Right ventricle myocardium inferior (tissue), 1 donor: ENCODE data around the gene BCAS1. TPM values are rescaled to one million over a fixed set of nuclear protein-coding genes. Genes with fewer than 3 reads are reported as not detected.

Source experiments
- ATAC-seq: fragments of 200-7000 bp; cut with Tn5 transposase; one replicate; pipeline ENCODE4 v1.9.1; 2020; ENCODE audit warnings: mild to moderate bottlenecking, moderate library complexity
- DNase-seq: peaks from one replicate; pipeline ENCODE4 v3.0.0; 2021; ENCODE audit errors: missing footprints
- intact Hi-C: fragments of 100-400 bp; cut with DNase I; formaldehyde crosslinking; loops from one replicate; pipeline ENCODE4 v1.11.0; 2022
- total RNA-seq: library from RNA; stranded (reverse); fragmentation: NEBNext Ultra II Directional; extraction: Animal tissue kit (Norgen Biotek cat#: 25700); gene quantifications from one replicate; pipeline ENCODE4 v1.2.1, GENCODE V29; 2021
- donor health status: DM: no; HTN: yes; CAD: no; lungs with severe emphysema.

The BCAS1 gene
- total RNA-seq, 1 donor from 2014 or later: not detected

DNA sequence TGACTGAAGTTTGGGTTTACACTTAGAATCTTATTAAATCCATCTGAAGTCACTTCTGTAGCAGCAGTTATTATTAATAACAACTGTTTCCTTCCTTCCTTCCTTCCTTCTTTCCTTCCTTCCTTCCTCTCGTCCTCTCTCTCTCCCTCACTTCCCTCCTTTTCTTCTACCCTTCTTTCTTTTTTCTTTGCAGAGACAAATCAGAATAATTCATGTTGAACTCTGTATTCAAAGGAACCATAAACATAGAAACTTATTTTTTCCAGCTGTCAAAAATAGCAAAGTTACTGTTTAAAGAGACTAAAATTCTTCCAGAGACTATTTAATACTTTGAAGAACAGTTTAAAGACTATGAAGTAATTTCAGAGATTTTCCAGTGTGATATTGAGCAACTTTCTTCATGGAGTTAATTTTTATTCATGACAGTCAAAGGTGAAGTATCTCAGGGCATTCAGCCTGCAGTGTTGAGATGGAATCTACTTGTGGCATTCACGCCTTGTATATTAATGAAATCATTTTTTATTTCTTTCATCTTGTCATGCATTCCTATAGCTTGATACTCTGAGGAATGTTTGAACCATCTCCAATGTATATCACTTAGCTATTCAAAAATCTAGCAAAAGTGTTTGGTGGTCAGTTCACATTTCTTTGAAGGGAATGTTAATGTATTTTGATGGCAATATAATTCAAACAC is 109.7 kb downstream of the BCAS1 start:
- no peak for ATAC-seq
- intact Hi-C loops: no loop called here
- no peak for DNase-seq

DNA sequence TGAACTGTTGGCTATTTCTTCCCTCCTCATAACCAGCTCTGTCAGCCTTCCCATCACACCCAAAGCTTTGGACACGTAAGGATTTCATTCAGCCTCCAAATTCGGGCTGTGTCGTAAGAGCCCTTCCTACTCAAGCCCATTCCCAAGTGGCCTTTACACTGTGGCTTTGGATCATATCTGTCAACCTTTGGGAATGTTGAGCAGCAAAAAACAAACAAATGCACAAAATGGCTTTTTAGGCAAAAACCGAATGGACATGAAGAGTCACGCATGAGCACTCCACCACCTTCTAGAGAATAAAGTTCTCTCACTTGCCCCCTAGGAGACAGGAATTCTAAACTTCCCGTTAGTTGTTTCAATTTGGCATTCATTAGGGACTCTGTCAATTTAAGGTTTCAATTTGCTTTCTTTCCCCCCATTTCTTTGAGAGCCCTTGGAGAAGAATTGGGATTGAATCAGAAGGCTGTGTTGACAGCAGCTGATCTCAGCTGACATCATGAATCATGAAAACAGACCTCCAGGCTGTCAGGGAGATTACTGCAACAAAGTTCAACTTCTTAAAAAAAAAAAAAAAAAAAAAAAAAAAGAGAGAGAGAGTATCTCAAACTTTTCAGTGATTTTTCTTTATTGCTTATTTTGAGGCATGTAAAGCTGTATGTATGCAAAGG is 110.3 kb downstream of the BCAS1 start:
- intact Hi-C loops: no loop called here

DNA sequence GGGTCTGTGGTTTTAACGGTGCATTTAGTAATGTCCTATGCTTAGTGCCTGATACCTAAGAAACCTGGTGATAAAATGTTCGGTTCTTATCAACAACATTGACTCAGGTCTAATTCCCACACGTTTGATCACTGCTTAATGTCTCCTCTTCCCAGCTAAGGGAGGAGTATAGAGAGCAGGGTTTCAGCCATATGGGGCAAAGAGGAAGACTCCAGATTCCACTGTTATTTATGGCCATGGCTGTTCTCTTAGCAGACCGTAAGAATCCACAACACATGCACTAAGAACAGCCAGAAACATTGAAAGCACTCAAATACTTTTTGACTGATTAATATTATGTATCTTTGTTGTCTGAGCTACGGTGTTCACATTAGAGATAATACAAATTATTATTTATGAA is 112.1 kb downstream of the BCAS1 start:
- ATAC-seq (no peak), DNase-seq (no peak)
- intact Hi-C loops: no loop called here

More for the DNA sequence above, 110.3 kb downstream of the BCAS1 start:
- DNase-seq: no peak
- ATAC-seq: peak; percentile 87

DNA sequence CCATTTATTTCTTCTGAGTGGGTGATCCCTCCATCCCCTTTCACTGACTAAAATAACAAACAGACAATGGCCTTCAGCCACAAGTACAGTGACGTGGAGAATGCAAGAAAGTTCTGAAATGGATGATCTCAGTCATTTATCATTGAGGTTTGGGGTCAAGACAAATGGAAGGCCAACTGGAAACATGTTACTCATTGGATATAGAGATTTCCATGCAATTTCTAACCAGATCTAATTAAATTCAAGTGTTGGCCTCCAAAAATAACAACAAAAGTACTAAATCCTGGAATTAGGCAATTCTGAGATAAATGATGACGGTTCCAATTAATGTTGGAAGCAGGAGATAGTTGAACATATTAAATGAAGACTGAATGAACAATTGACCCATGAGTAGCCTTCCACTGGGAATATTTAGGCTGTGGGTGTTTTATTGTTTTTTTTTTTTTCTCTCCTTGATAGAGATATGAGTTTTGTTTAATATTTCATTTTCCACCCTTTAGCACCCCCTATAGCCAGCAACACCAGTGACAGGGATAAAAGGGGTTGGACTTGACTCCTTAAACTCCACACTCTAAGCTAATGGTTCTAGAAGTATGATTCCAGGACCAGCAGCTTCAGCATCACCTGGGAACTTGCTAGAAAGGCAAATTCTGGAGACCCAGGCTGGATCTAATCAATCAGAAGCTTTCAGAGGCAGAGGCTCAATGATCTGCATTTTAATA is 112.8 kb downstream of the BCAS1 start:
- ATAC-seq (no peak), DNase-seq (no peak)
- intact Hi-C loops: no loop called here

DNA sequence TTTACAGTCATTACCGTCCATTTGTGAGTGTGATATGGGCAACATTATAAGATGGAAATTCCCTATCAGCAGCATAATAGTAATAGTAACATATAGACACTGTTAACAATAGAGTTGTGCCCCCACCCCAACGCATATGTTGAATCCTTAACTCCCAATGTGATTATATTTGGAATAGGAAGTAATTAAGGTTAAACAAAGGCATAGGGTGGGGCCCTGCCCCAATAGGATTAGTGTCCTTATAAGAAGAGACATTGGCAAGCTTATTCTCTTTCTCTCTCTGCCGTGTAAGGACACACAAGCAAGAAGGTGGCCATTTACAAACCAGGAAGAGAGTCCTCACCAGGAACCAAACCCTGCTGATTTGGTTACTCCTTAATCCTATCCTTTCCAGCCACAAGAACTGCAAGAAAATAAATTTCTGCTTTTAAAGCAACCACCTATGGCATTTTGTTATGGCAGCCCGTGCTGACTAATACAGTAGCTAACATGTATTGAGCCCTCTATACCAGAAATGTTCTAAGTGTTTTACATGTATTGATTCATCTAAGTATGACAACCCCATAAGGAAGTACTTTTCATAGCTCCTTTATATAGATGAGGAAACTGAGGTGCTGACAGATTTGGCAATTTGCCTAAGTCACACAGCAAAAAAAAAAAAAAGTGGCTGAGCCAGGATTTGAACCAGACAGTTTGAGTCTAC is 114.2 kb downstream of the BCAS1 start:
- intact Hi-C loops: no loop called here
- DNase-seq: no peak
- ATAC-seq: no peak

DNA sequence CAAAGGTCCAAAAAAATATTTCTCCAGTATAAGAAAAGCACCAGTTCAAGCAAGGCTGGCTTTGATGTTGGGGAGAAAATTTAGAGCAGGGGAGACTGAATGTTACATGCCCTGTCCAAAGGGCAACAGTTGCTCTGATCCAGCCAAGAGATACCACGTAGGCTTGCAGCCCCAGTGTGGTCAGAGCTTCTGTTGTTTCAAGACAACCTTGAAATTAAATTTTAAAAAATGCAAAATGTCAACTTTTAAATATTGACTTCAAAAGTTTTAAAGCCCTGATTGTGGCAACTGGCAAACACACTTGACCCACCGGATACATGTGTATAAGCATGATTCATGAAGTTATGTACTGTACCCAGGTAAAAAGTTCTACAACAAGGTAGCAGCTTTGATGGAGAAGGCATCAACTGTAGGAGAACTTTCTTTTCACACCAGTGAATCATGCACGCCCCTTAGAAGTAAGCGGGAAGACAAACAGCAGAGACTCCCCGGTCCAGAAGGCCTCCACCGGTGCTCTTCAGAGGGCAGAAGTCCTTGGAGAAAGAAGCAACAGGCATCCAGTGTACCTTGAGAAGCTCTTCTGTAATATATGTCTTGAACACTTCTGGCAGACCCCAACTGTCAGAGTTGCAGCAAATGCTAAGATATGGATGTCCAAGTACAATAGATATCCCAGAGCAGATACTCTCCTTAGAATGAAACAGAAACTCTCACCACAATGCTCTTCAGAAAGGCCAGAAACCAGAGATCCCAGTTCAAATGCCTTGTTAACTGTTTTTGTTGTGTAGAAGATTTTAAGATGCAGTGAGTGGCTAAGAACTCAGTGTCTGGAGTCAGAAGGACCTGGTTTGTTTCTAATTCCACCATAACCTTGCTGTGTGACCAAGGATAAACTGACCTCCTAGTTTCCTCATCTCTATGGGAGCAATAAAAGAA is 115.4 kb downstream of the BCAS1 start:
- intact Hi-C loops: no loop called here
- ATAC-seq: no peak
- no peak for DNase-seq

DNA sequence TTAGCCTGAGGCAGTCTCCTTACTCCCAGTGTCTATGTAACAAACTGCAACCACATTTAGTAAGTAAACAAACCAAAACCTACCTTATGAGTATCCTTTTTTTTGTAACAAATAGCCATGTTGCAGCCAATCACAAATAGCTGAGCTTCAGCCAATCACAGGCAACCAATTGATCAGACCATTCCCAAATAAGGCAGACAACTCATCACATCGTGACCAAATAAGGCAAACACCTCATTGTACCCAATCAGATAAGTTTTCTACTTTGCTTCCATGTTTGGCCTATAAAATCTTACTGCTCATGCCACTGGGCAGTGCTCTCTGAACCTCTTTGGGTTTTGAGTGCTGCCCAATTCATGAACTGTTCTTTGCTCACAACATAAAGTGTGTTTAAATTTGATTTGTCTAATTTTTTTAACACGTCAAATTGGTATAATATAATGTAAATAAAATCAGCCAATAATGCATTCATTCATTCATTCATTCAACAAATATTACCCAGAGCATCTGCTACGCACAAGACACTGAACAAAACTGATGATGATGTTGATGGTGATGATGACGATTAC is 117.8 kb downstream of the BCAS1 start:
- no peak for ATAC-seq
- intact Hi-C loops: no loop called here
- no peak for DNase-seq

DNA sequence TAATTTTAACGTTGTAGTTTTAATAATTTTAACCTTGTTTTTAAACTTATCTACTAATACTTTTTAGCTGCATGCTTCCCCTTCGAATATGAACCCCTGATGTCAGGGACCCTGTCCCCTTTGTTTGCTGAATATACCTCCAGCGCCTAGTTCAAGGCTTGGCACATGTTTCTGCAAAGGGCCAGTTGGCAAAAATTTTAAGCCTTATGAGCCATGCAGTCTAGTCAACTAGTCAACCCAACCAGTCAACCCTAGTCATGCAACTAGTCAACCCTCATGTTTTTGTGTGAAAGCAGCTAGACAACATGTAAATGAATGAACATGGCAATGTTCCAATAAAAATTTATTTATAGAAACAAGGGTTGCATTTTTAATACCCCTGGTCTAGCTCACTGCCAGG is 119.8 kb downstream of the BCAS1 start:
- intact Hi-C loops: no loop called here
- ATAC-seq (no peak), DNase-seq (no peak)

DNA sequence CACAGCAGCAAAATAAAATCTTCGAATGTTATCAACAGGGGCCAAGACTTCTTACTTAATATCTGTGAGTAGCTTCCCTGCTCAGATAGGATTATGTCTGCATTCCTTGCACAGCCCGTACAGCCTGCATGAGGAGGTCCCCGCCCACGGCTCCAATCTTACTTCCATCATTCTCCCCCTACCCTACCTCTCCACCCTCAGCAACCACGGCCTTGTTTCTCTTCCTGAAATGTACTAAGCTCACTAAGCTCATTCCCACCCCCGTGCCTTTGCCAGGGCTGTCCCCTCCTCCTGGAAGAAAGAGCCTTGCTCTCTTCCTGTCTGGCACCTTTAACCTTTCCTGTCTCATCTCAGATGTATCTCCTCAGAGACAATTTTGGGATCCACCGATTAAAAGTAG is 120.4 kb downstream of the BCAS1 start:
- ATAC-seq: no peak
- no peak for DNase-seq
- intact Hi-C loops: no loop called here

DNA sequence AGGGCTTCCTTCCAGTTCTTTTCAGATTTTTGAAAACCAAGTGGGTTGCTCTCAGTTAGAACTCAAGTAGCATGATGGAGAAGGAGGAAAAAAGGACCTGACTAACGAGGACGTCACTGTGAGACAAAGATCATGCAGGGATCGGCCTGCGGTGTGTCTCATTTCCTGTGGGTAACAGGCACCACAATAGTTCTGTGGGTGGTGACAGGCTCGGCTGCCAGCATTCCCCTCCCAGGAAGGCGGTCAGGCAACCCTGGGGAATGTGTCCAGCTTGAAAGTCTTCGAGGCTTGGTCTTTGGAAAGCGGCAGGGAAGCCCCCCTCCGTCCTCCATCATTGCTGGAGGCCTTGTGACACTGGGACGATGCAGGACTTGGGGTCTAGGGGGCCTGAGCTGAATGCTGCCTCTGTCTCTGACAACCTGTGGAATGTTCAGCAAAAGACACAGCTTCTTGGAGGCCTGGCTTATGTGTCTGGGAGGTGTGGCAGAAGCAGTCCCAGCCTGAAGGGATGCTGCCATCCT is 121.0 kb downstream of the BCAS1 start:
- no peak for ATAC-seq
- no peak for DNase-seq
- intact Hi-C loops: no loop called here

DNA sequence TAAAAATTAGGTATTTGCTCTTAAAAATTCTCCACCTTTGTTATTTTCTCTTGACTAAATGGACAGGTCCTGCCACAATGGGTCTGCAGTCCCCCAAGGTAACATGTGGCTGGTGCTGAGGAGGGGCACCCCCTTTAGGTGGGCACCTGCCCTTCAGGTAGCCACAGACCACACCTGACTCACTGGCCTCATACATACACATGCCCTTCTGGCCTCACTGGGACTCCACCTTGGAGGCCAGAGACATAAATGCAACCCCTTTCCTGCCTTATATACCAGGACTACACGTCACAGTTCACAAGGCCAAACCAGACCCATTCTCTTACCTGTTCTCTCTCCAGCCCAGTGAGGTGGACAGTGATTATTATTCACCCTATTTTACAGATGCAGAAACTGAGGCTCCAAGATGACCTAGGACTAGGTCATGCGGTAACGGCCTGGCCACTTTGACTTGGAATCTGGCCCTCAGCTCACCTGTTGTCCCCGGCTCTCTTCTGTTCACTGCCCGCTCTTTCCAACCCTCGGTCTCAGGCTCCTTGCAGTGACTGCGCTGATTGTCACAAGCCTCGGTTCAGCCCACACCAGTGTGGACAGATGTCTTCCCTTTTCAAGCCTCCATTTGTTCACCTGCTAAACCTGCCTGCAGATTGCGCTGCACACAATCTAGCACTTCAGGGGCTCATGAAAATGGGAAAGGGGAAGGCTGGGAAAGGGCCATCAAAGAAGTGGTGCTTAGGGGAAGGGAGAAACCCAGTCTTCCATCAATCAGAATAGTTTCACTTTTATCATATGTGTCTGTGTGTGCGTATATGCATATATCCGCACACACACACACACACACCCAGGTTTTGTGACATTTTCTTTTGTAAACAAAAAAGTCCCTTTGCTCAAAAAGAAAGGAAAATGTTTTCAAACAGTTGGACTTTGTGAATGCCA is 121.7 kb downstream of the BCAS1 start:
- intact Hi-C loops: no loop called here
- DNase-seq: no peak
- no peak for ATAC-seq

DNA sequence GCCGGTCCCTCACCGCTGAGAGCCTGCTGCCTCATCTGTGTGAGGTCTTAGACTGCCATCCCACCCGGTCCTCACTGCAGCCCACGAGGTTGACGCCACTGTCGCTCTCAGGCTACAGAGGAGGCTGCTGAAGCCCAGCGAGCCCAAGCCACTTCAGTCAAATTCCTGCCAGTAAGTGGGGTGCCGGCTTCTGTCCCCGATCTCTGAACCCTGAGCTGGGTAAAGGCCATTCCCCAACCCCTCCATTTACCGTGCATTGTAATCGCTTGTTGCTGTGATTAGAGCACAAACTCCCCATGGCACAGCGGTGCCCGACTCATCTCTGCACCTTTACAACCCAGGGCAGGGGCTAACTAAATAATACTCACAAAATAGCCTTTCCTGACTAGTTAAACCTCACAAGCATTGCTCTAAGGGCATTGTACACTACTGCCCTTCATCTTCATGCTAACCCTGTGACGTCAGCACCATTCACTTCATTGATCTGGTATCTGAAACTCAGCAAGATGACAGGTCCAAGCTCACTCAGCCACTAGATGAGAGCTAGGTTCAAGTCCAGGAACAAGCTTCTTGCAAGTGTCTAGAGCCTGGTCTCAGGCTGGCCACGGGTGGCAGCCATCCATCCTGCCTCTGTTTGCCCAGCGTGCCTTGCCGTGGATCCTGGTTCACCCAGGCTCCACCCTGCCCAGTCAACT is 122.7 kb downstream of the BCAS1 start:
- intact Hi-C loops: no loop called here
- no peak for DNase-seq
- ATAC-seq: no peak

DNA sequence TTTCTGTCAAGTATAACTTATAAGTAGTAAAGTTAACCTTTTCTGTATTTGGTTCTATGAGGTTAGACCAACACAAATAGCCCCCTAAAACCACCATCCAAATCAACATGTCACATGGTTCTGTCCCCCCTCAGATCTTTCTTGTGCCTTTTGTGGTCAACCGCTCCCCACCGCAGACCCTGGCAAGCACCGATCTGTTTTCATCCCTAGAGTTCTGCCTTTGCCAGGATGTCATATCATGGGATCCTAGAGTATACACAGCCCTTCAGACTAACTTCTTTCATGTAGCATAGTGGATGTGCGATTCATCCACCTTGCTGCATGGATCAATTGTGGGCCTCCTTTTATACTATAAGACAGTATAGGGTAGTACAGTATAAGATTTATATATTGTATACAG is 124.3 kb downstream of the BCAS1 start:
- ATAC-seq (no peak), DNase-seq (no peak)
- intact Hi-C loops: no loop called here

DNA sequence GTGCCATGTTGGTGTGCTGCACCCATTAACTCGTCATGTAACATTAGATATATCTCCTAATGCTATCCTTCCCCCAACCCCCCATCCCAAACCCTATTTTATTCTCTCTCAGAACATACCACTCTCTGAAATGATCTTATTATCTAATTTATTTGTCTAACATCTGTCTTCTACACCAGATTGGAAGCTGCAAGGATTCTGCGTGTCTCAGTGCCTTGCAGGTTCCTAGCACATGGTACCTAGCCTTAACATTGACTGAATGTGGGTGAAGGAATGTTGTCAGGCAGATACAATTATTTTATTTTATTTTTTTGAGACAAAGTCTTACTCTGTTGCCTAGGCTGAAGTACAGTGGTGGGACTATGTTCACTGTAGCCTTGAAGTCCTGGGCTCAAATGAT is 124.9 kb downstream of the BCAS1 start:
- DNase-seq: no peak
- intact Hi-C loops: no loop called here

DNA sequence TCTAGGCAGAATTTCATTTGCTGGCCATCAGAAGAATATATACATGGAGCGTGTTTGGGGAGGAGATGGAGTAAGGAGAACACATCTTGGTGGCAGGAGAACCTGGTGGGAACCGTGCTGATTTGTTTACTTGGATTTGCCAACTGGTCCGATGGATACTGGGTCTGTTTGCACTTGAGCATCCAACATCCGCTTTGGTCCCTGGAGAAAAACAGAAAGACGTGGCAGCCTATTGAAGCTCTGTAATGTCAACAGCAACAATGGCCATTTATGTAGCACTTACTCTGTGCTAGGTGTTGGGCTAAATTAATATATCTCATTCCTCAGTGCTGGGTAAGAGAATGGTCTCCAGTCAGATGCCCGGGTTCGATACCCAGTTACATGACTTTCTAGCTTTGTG is 125.6 kb downstream of the BCAS1 start:
- DNase-seq: no peak
- ATAC-seq: no peak
- intact Hi-C loops: loop anchor here (5.0 kb wide), 2 partner anchors 118 to 207 kb away; no protein-coding TSS in a partner anchor

More for the DNA sequence above, 124.9 kb downstream of the BCAS1 start:
- ATAC-seq: no peak
